Measurements from ENCODE around the gene TGIF2.

GRCh38 chr20:36634342-36634741 lies 60.9 kb downstream of the TGIF2 start:
- TF ChIP-seq CTCF (IDR thresholded peaks at IDR 0.05) (no peak), EZH2 (IDR thresholded peaks at IDR 0.05; ENCODE audit: borderline replicate concordance, insufficient read depth, low read depth, low read length, poor library complexity, severe bottlenecking) (no peak)

Data from B cell (primary cell).